ENCODE measurements around the gene USP54. TPM values are rescaled to one million over a fixed set of nuclear protein-coding genes. Genes with fewer than 3 reads are reported as not detected.
"Not testable (repeated sequence)": the region's sequence is repeated elsewhere in the genome, so short reads cannot be mapped to it uniquely, and the experiment has no call there.

USP54 gene, protein sequence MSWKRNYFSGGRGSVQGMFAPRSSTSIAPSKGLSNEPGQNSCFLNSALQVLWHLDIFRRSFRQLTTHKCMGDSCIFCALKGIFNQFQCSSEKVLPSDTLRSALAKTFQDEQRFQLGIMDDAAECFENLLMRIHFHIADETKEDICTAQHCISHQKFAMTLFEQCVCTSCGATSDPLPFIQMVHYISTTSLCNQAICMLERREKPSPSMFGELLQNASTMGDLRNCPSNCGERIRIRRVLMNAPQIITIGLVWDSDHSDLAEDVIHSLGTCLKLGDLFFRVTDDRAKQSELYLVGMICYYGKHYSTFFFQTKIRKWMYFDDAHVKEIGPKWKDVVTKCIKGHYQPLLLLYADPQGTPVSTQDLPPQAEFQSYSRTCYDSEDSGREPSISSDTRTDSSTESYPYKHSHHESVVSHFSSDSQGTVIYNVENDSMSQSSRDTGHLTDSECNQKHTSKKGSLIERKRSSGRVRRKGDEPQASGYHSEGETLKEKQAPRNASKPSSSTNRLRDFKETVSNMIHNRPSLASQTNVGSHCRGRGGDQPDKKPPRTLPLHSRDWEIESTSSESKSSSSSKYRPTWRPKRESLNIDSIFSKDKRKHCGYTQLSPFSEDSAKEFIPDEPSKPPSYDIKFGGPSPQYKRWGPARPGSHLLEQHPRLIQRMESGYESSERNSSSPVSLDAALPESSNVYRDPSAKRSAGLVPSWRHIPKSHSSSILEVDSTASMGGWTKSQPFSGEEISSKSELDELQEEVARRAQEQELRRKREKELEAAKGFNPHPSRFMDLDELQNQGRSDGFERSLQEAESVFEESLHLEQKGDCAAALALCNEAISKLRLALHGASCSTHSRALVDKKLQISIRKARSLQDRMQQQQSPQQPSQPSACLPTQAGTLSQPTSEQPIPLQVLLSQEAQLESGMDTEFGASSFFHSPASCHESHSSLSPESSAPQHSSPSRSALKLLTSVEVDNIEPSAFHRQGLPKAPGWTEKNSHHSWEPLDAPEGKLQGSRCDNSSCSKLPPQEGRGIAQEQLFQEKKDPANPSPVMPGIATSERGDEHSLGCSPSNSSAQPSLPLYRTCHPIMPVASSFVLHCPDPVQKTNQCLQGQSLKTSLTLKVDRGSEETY (N-terminal part only)
- 10 to 100 TPM in 9 of 10 donors, 1 to 10 TPM in 1; 9.7 to 28.3 (median 15.8) TPM for polyA plus RNA-seq (ENCODE audit: insufficient read length in 10 of 10)
- long read RNA-seq, donor 1 = 0 reads
- long read RNA-seq, donor 2, partial matches to known transcripts = 0 of 1 reads
- long read RNA-seq, donor 2, other reads (novel, unspliced or antisense) = 0 of 1 reads
- long read RNA-seq, donor 3 = 0 reads
- long read RNA-seq, donor 4 = 0 reads
- long read RNA-seq, donor 5 = 0 reads
- long read RNA-seq, donor 6 = 0 reads
- long read RNA-seq, donor 7 = 0 reads
- long read RNA-seq, donor 8 = 0 reads
- long read RNA-seq, donor 9 = 0 reads

DNA sequence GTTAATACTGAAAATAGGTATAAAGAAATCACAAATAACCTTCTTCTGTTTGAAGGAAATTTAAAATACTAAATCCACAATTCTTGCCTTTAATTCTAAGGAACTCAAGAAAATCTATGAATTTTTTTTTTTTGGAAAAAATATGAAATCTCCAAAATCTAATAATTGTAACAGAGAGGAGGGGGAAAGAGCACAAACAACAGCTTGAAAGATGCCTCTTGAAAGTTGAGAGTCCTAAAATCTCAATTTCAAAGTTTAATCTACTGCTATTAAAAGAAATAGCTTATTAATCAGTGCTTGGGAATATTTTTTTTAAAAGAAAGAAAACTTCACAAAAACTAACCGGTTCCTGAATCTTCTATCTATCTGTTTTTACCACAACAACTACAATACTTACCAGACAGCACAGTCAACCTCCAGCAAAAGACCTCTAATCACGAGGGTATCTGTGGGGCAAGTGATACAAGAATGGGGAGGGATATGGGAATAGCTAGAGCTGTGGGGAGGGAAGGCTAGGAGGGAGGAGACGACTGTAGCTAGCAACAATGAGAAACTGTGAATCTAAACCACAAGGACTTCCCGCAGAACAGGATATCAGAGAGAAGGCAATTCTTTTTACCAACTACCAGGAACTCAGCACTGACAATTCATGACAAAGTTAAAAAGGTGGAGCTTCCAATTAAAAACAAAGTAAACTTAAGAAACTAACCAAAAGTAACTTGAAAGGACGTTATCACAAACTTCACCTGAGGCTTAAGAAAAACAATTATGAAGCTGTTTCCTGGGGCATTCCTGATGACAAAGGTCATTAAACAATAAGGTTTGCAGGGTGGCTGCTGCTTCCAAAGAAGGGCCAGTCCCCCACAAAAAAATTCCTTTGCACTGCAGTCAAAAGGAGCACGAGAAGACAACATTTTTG lies at the start of gene USP54:
USP54 (minus strand) TSS at position 462 of the 919 bp plus-strand sequence. CDS start 15,684 bp downstream, outside the sequence.
- no peak for DNase-seq

GRCh38 chr10:73639286-73639685 lies 48.1 kb upstream of the USP54 start:
- DNase-seq = no peak

- peak in 2 of 3 donors; percentile 24 to 59 for DNase-seq
Observed at GRCh38 chr10:73635781-73636180, 44.6 kb upstream of the USP54 start.

DNA sequence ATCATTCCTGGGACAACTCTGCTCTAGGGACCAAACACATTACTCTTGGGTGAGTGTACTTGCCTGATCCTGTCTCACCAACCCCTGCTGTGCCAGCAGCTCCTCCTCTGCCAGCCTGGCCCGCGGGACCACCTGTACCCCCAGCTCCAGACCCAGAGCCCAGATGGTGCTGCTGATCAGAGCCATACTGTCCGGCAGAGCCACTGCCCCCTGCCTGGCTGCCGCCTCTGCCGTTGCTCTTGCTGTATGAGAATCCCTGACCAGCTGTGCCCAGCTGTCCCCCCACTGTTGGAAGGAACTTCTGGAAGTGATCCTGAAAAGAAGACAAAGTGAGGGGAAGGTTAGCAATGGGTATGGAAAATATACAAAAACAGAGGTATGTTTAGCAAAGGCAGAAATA lies 43.3 kb upstream of the USP54 start:
- DNase-seq = peak in 1 of 3 donors; percentile 42

- DNase-seq = no peak
Observed at GRCh38 chr10:73629165-73629564, 38.0 kb upstream of the USP54 start.

- no peak for DNase-seq
Observed at GRCh38 chr10:73628405-73628804, 37.3 kb upstream of the USP54 start.

- DNase-seq = no peak
Observed at GRCh38 chr10:73627300-73627699, 36.2 kb upstream of the USP54 start.

DNA sequence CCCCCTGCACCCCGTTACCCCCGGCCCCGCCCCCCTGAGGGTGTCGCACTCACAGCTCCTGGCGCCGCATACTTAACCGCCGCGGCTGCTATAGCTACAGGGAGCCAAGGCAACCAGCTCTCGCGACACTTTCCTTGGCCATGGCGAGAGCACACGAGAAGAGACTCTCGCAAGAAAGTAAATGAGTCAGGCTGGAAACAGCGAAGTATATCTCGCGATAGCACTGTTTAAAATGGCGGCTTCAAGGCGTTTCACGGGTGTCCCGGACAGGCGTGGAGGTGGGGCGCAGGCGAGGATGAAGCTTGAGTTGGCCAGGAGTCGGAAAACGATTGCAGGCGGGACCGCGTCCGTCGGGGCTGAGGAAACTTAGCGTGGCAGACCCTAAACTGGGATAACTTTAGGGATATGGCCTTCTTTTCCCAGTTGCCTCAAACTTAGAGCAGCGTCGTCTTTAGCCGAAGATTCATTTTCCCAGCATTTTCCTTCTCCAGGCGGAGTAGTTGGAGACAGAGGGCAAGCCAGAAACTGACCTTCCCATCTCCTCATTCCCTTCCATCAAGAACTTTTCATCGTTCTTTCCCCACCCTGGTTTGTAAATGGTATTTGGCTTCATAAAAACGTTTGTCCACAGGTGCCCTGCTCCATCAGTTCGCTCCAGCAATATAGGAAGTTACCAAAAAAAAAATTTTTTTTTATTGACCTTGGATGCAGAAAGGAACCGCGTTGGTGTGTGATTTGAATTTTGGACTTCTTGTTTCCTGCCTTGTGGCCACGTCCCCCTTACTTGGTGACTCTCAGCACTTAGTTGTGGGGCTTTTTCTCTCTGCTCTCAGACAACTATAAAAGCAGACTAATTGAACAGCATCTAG lies 35.0 kb upstream of the USP54 start:
- DNase-seq = peak; percentile 98 to 99 (median 98)

- DNase-seq = peak in 1 of 3 donors; percentile 56
Observed at GRCh38 chr10:73625004-73625883, 34.1 kb upstream of the USP54 start.

GRCh38 chr10:73623056-73623455 lies 31.9 kb upstream of the USP54 start:
- no peak for DNase-seq

DNA sequence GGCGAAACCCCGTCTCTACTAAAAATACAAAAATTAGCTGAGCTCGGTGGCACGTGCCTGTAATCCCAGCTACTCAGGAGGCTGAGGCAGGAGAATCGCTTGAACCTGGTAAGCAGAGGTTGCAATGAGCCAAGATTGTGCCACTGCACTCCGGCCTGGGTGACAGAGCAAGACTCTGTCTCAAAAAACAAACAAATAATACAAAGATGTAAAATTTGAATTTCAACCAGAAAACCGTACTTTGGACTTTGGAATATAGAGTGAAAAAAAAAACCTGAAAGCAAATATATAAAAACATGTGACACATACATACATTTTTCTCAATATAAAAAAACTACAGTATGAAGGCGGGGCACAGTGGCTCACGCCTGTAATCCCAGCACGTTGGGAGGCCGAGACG lies 29.8 kb upstream of the USP54 start:
- not testable (repeated sequence) for DNase-seq

- not testable (repeated sequence) for DNase-seq
Observed at GRCh38 chr10:73617143-73617542, 26.0 kb upstream of the USP54 start.

- DNase-seq = no peak
Observed at GRCh38 chr10:73614720-73615119, 23.6 kb upstream of the USP54 start.

GRCh38 chr10:73609116-73609515 lies 18.0 kb upstream of the USP54 start:
- DNase-seq = no peak

- peak in 1 of 3 donors; percentile 21 for DNase-seq
Observed at GRCh38 chr10:73601486-73601921, 10.4 kb upstream of the USP54 start.

DNA sequence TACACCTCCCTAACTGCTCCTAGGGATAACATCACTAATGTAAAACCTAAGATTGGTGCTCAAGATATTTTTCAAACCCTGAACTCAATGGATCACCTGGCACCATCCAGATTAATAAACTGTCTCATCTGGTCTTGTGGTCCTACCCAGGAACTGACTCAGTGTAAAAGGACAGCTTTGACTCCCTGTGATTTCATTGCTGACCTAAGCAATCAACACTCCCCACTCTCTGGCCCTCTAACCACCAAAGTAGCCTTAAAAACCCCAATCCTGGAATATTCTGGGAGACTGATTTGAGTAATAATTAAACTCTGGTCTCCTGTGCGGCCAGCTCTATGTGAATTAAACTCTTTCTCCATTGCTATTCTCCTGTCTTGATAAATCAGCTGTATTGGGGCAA lies 6.2 kb upstream of the USP54 start:
- no peak for DNase-seq

DNA sequence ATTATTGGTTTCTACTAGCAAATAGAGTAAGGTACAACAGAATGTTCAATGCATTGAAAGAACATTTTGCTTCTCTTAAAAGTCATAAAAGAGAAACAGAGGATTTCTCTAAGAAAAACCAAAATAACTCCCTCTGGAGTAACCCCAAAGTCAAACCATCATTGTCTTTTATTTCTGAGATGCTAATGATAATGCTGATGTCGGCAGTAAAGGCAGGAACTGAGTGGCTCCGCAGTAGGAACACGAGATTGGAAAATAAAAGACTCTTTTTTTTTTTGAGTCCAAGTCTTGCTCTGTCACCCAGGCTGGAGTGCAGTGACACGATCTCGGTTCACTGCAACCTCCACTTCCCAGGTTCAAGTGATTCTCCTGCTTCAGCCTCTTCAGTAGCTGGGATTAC lies 2.7 kb upstream of the USP54 start:
- DNase-seq = no peak

DNA sequence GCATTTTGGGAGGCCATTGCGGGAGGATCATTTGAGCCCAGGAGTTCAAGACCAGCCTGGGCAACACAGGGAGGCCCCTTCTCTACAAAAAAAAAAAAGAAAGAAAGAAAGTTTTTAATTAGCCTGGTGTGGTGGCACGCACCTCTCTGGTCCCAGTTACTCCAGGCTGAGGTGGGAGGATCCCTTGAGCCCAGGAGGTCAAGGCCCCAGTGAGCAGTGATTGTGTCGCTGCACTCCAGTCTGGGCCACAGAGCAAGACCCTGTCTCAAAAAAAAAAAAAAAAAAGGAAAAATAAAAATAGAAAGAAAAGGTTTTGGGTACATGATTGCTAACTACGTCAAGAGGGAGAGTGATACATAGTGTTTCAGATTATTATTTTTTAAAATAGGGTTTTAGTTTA lies 2.0 kb upstream of the USP54 start:
- DNase-seq = no peak
